BE2C (cell line): ENCODE data around the gene FTH1.

Source experiments
- DNase-seq: peaks from one replicate; pipeline ENCODE4 v3.0.0-alpha.2; 2020
- H3K27me3 ChIP-seq: fragments of 250-450 bp; sonication (Bioruptor Pico); 2 replicates; pipeline ENCODE4 v1.5.1; 2020; ENCODE audit warnings: mild to moderate bottlenecking
- H3K36me3 ChIP-seq: fragments of 250-450 bp; sonication (Bioruptor Pico); 2 replicates; pipeline ENCODE4 v1.5.1; 2020; ENCODE audit warnings: mild to moderate bottlenecking
- H3K4me1 ChIP-seq: fragments of 250-450 bp; sonication (Bioruptor Pico); 2 replicates; pipeline ENCODE4 v1.5.1; 2020
- H3K4me3 ChIP-seq: 2 replicates; pipeline ENCODE4 v1.5.1; 2011; ENCODE audit warnings: low read depth, low read length
- H3K9me3 ChIP-seq: fragments of 250-450 bp; sonication (Bioruptor Pico); 2 replicates; pipeline ENCODE4 v1.5.1; 2020
- CTCF ChIP-seq: IDR thresholded peaks from 2 replicates; pipeline ENCODE4 v1.5.1; 2012; ENCODE audit warnings: mild to moderate bottlenecking, low read depth, low read length

Gene FTH1

DNA sequence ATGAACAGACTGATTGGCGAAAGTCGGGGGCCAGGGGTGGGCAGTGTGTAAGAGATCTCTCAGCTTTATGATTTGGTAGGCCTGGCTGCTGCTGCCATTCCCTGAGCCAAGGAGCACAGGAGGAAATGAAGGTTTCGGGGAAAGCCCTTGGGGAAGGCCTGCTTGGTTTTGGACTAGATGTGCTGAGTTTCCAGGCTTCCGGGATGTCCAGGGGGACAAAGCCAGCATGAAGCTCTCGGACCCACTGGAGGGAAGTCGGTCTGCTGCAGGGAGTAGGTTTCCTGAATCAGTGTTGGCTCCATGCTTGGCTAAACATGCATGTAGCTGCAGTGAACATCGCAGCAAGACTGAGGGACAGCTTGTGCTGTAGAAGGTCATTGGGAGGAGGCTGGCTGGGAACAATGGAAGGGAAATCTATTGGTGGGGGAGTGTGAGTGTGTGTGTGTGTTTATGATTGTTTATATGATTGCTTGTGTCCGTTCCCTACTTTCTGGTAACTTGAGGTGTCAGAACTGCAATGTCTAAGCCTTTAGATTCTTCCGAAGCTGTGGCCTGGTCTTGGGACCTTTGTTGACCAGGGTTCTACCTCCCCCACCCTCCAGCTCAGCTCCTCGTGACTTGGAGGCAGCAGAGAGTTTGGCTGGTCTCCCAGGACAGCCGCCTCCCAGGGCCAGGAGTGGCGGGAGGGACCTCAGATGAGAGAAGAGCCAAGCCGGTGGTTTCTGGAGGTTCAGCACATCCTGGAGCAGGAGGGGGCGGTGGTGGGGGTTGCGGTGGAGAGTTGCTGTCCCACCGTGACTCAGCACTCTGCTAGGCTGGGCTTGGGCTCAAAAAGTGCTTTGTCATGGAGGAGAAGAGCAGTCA, 4.0 kb upstream of the FTH1 start:
- H3K27me3 ChIP-seq = no peaks in the 10 kb centered on the region
- DNase-seq = peak; percentile 90
- no peak overlapping the region for H3K4me3 ChIP-seq
- no peaks in the 10 kb centered on the region for H3K9me3 ChIP-seq
- peaks cover 8% of the 10 kb centered on the region for H3K4me1 ChIP-seq
- H3K36me3 ChIP-seq = no peaks in the 10 kb centered on the region
- TF ChIP-seq CTCF = no peak

DNA sequence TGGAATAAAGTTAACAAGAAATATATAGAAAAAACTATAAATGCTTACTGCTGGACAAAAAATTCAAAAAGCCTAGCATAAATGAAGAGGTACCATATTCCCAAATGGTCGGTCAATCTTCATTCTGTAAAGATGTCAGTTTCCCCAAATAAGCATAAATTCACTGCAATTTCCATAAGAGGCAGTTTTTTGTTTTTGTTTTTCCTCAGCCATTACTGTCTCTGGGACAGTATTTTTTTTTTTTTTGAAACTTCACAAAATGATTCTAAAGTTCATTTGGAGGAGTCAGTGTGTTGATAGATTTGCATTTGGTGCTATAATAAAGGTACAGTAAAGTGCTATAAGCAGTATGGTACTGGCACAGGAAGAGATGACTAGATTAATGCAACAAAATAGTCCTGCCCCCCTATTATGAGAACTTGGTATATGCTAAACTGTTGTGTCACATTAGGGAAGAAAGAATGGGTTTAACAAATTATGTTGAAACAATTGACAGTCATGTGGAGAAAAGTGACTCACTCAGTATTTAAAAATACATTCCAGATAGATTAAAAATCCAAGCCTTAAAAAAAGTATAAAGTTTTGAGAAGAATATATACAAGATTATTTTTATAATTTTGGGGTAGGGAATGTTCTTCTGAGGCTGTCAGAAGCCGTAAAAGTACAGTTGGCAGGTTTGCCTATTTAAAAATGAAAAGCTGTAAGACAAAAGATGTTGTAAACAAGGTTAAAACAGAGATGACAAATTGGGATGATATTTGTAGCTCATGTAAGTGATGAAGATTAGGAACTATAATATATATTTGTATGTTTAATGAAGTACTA, 2.6 kb upstream of the FTH1 start:
- no peaks in the 10 kb centered on the region for H3K27me3 ChIP-seq
- no peak for TF ChIP-seq CTCF
- peaks cover 7% of the 10 kb centered on the region for H3K36me3 ChIP-seq
- DNase-seq = no peak
- no peak overlapping the region for H3K4me3 ChIP-seq
- H3K4me1 ChIP-seq = peaks cover 10% of the 10 kb centered on the region
- H3K9me3 ChIP-seq = no peaks in the 10 kb centered on the region

GRCh38 chr11:61969391-61969758, 1.9 kb upstream of the FTH1 start:
- H3K4me3 ChIP-seq = no peak overlapping the region
- H3K27me3 ChIP-seq = no peaks in the 10 kb centered on the region
- peaks cover 12% of the 10 kb centered on the region for H3K4me1 ChIP-seq
- no peak for DNase-seq
- no peak for TF ChIP-seq CTCF
- H3K9me3 ChIP-seq = no peaks in the 10 kb centered on the region
- H3K36me3 ChIP-seq = peaks cover 14% of the 10 kb centered on the region

GRCh38 chr11:61968758-61969390, 1.4 kb upstream of the FTH1 start:
- Histone ChIP-seq H3K36me3 (peaks cover 19% of the 10 kb centered on the region), H3K4me3 (peak overlapping the region; percentile 73; the same call in 1 of the 2 replicates), H3K4me1 (peaks cover 12% of the 10 kb centered on the region), H3K27me3 (no peaks in the 10 kb centered on the region), H3K9me3 (no peaks in the 10 kb centered on the region)
- TF ChIP-seq CTCF = no peak
- no peak for DNase-seq

DNA sequence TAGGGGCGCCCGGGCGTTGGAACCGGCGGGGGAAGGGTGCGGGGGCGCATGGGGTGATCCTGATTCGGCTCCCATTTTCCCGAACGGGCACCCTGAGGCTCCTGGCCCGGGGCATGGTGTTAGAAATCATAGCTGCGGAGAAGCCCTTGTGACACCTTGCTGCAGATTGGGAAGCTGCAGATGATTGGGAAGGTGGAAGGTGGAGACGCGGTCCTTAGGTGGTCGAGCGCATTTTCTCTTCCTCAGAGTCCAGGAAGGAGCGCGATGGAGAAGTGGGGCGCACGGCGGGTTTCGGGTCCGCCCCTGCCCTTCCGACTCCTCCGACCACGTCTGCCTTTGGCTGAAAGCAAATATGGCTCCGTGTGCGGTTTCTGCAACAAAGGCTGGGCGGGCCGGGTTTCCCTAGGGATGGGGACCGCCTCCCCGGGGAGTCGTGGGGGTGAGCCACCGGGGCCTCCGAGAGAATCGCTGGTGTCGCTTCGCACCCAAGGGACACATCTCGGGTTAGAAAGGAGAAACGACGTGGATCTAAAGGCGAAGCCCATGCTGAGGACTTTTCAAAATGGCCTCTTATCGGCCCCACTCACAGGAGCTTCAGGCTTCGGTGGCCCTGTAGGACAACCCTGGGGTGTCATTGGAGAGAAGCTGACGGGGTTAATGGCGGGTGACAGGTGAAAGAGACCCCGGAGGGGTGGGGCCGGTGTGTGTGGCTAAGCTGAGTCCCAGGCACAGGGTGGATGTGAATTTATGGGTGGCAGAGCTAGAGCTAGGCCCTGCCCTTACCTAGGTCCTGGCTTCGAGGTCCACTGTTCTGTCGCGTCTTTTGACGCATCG, 707 bp upstream of the FTH1 start:
- H3K4me3 ChIP-seq = peak overlapping the region; percentile 73
- DNase-seq = no peak
- no peak for TF ChIP-seq CTCF
- H3K36me3 ChIP-seq = peaks cover 22% of the 10 kb centered on the region
- no peaks in the 10 kb centered on the region for H3K9me3 ChIP-seq
- H3K4me1 ChIP-seq = peaks cover 12% of the 10 kb centered on the region
- H3K27me3 ChIP-seq = no peaks in the 10 kb centered on the region
